B cell (primary cell): ENCODE data around the gene TRPM1. TPM values are rescaled to one million over a fixed set of nuclear protein-coding genes. Genes with fewer than 3 reads are reported as not detected.

ENCODE experiments used
- ATAC-seq: fragments of 200-7000 bp; cut with Tn5 transposase; one replicate; pipeline ENCODE4 v1.10.0; 2021; ENCODE audit warnings: low read depth, mild to moderate bottlenecking, moderate number of reproducible peaks, moderate library complexity
- CTCF ChIA-PET: fragments of 350-600 bp; sonication (Branson Sonifier 250); formaldehyde crosslinking; loops from one replicate; lab custom pipeline; 2021; ENCODE audit warnings: antibody characterized with exemption, inconsistent platforms; lab: Charles Lee
- POLR2A ChIA-PET: fragments of 350-600 bp; sonication (Branson Sonifier 250); formaldehyde crosslinking; loops from one replicate; lab custom pipeline; 2021; ENCODE audit warnings: antibody characterized with exemption; lab: Charles Lee
- DNase-seq: peaks from one replicate; pipeline ENCODE4 v3.0.0; 2013
- H2AFZ ChIP-seq: 2 replicates; pipeline ENCODE4 v1.6.1; 2012; ENCODE audit warnings: mild to moderate bottlenecking, low read depth, low read length; ENCODE audit not compliant: insufficient read depth, poor library complexity, severe bottlenecking
- H3K27ac ChIP-seq, 2 donors: 1 replicate in 1 of 2; 2 replicates in 1 of 2; pipeline ENCODE4 v1.5.1; 2012 to 2013; ENCODE audit warnings: low read length in 2 of 2, mild to moderate bottlenecking in 2 of 2, moderate library complexity in 1 of 2
- H3K27me3 ChIP-seq, 4 experiments: fragments of 200-600 bp in 1 of 4; sonication (generic) in 1 of 4; replicated peaks in 1 of 4; 1 replicate in 2 of 4; 2 replicates in 2 of 4; pipeline versions ENCODE4 v1.6.1 to v1.7.0; 2013 to 2016; ENCODE audit warnings: low read length in 3 of 4, mild to moderate bottlenecking in 2 of 4, mixed read lengths in 1 of 4, moderate library complexity in 1 of 4; ENCODE audit not compliant: insufficient read depth in 4 of 4, control insufficient read depth in 3 of 4; ENCODE audit errors: control extremely low read depth in 1 of 4
- H3K36me3 ChIP-seq, 2 experiments: replicated peaks in 1 of 2; 1 replicate in 1 of 2; 2 replicates in 1 of 2; pipeline versions ENCODE4 v1.6.1 to v1.7.1; 2013; ENCODE audit warnings: low read length in 1 of 2; ENCODE audit not compliant: insufficient read depth in 2 of 2, control insufficient read depth in 1 of 2; ENCODE audit errors: control extremely low read depth in 1 of 2, extremely low read depth in 1 of 2
- H3K4me1 ChIP-seq, 2 donors: fragments of 200-600 bp in 1 of 2; sonication (generic) in 1 of 2; 1 replicate in 1 of 2; 2 replicates in 1 of 2; pipeline versions ENCODE4 v1.5.1 to v1.6.1; 2013 to 2017; ENCODE audit warnings: low read length in 2 of 2; ENCODE audit not compliant: control insufficient read depth in 2 of 2, insufficient read depth in 2 of 2
- H3K4me2 ChIP-seq: replicated peaks from 2 replicates; pipeline ENCODE3; 2012; ENCODE audit warnings: mild to moderate bottlenecking, low read depth, low read length; ENCODE audit not compliant: poor library complexity, severe bottlenecking
- H3K4me3 ChIP-seq, 5 experiments: fragments of 200-600 bp in 1 of 5; sonication (generic) in 1 of 5; 1 replicate in 3 of 5; 2 replicates in 2 of 5; pipeline versions ENCODE4 v1.5.1 to v1.7.0; 2011 to 2016; ENCODE audit warnings: low read length in 4 of 5, mild to moderate bottlenecking in 4 of 5, low read depth in 2 of 5, control low read depth in 1 of 5, moderate library complexity in 1 of 5; ENCODE audit not compliant: insufficient read depth in 1 of 5; ENCODE audit errors: control extremely low read depth in 1 of 5, extremely low read depth in 1 of 5
- H3K79me2 ChIP-seq: fragments of 200-600 bp; sonication (generic); one replicate; pipeline ENCODE4 v1.6.0; 2016; ENCODE audit warnings: low read length; ENCODE audit not compliant: control insufficient read depth, insufficient read depth
- H3K9ac ChIP-seq: fragments of 200-600 bp; sonication (generic); 2 replicates; pipeline ENCODE4 v1.6.1; 2017; ENCODE audit warnings: mild to moderate bottlenecking, low read length, moderate library complexity
- H3K9me3 ChIP-seq, 3 donors: one replicate each; pipeline versions ENCODE4 v1.6.1 to v1.7.1; 2013; ENCODE audit warnings: low read length in 2 of 3; ENCODE audit not compliant: control insufficient read depth in 2 of 3, insufficient read depth in 1 of 3; ENCODE audit errors: control extremely low read depth in 1 of 3
- H4K20me1 ChIP-seq: 2 replicates; pipeline ENCODE4 v1.6.0; 2012; ENCODE audit warnings: mild to moderate bottlenecking, low read length; ENCODE audit not compliant: insufficient read depth, control insufficient read depth, poor library complexity, severe bottlenecking
- H3K27ac Mint-ChIP-seq: one replicate; pipeline ENCODE4 v1.8.0; 2021; ENCODE audit warnings: mixed read lengths
- H3K27me3 Mint-ChIP-seq: one replicate; pipeline ENCODE4 v1.8.0; 2021; ENCODE audit warnings: mixed read lengths
- H3K4me1 Mint-ChIP-seq: one replicate; pipeline ENCODE4 v1.8.0; 2021; ENCODE audit warnings: mixed read lengths
- H3K4me3 Mint-ChIP-seq: one replicate; pipeline ENCODE4 v1.8.0; 2021; ENCODE audit warnings: mixed read lengths
- H3K9me3 Mint-ChIP-seq: one replicate; pipeline ENCODE4 v1.8.0; 2022; ENCODE audit warnings: mixed read lengths; ENCODE audit not compliant: insufficient read depth
- CTCF ChIP-seq: fragments of 200-600 bp; IDR thresholded peaks from one replicate; pipeline ENCODE4 v1.8.0; 2022; ENCODE audit warnings: antibody characterized with exemption, mild to moderate bottlenecking
- EZH2 ChIP-seq: IDR thresholded peaks from 2 replicates; pipeline ENCODE4 v1.6.1; 2012; ENCODE audit warnings: borderline replicate concordance, low read depth, mild to moderate bottlenecking, moderate library complexity, low read length; ENCODE audit not compliant: insufficient read depth, poor library complexity, severe bottlenecking
- WGBS: methylation state at CpG from one replicate; pipeline ENCODE4 v1.1.5; 2013; ENCODE audit warnings: missing lambda C conversion rate; ENCODE audit not compliant: insufficient coverage; 5-methylcytosine and 5-hydroxymethylcytosine counted together
- intact Hi-C: fragments of 100-400 bp; cut with micrococcal nuclease; formaldehyde crosslinking; loops from one replicate; pipeline ENCODE4 v1.10.0; 2022
- polyA plus RNA-seq: library from polyadenylated mRNA; depleted of rRNA; stranded (reverse); fragments of >200 nt; gene quantifications from 2 replicates; pipeline ENCODE4 v1.2.3, GENCODE V29; 2012
- total RNA-seq, 2 donors: library from RNA; stranded (reverse); fragments of 120-200 nt in 1 of 2; gene quantifications; 1 replicate in 1 of 2; 2 replicates in 1 of 2; pipeline versions ENCODE4 v1.2.3 to v1.2.4, GENCODE V29; 2013 to 2022

The TRPM1 gene
- total and polyA plus RNA-seq, 2 donors (not counting 1 experiment from before 2014, with no cell fraction given): 0.07 TPM; not detected in 1

GRCh38 chr15:31037731-31038477 lies 63.6 kb downstream of the TRPM1 start:
- H3K4me3 ChIP-seq: no peak overlapping the region
- CTCF ChIA-PET: no interaction called here
- H3K36me3 ChIP-seq: no peaks in the 10 kb centered on the region
- intact Hi-C loops: no loop called here
- POLR2A ChIA-PET: no interaction called here
- H3K4me2 ChIP-seq: no peak overlapping the region
- no peaks in the 10 kb centered on the region for H3K9me3 Mint-ChIP-seq
- no peak overlapping the region for H3K4me3 Mint-ChIP-seq
- H3K4me1 ChIP-seq: peaks cover 12 to 13% of the 10 kb centered on the region in 2 donors
- no peak overlapping the region for H3K27ac Mint-ChIP-seq
- ATAC-seq: no peak
- H3K4me1 Mint-ChIP-seq: peaks cover 31% of the 10 kb centered on the region
- 100% methylated on average over 5 of the region's 10 CpGs for WGBS
- H3K27me3 Mint-ChIP-seq: no peaks in the 10 kb centered on the region
- H2AFZ ChIP-seq: no peak overlapping the region
- H3K9ac ChIP-seq: no peak overlapping the region
- no peaks in the 10 kb centered on the region for H3K79me2 ChIP-seq
- H4K20me1 ChIP-seq: no peaks in the 10 kb centered on the region
- no peak overlapping the region for H3K27ac ChIP-seq
- H3K9me3 ChIP-seq: no peaks in the 10 kb centered on the region
- H3K27me3 ChIP-seq: no peaks in the 10 kb centered on the region
- TF ChIP-seq EZH2 (no peak), CTCF (no peak)
- no peak for DNase-seq

GRCh38 chr15:31036783-31037182 lies 64.7 kb downstream of the TRPM1 start:
- H3K27ac Mint-ChIP-seq: no peak overlapping the region
- peaks cover 13 to 14% of the 10 kb centered on the region in 2 donors for H3K4me1 ChIP-seq
- no peak overlapping the region for H2AFZ ChIP-seq
- POLR2A ChIA-PET: no interaction called here
- H3K79me2 ChIP-seq: no peaks in the 10 kb centered on the region
- H3K9ac ChIP-seq: no peak overlapping the region
- no peak overlapping the region for H3K4me3 Mint-ChIP-seq
- DNase-seq (no peak), ATAC-seq (no peak)
- H3K36me3 ChIP-seq: no peaks in the 10 kb centered on the region
- CTCF ChIA-PET: no interaction called here
- H3K4me2 ChIP-seq: no peak overlapping the region
- H3K9me3 ChIP-seq: no peaks in the 10 kb centered on the region
- TF ChIP-seq EZH2 (no peak), CTCF (no peak)
- 97% methylated on average over 9 of the region's 9 CpGs for WGBS
- no peaks in the 10 kb centered on the region for H3K27me3 Mint-ChIP-seq
- H3K4me3 ChIP-seq: no peak overlapping the region
- intact Hi-C loops: no loop called here
- no peaks in the 10 kb centered on the region for H3K9me3 Mint-ChIP-seq
- no peaks in the 10 kb centered on the region for H3K27me3 ChIP-seq
- H3K27ac ChIP-seq: no peak overlapping the region
- peaks cover 34% of the 10 kb centered on the region for H3K4me1 Mint-ChIP-seq
- no peaks in the 10 kb centered on the region for H4K20me1 ChIP-seq
